OCI-LY7 (cell line): ENCODE measurements around the gene GOLGA8K. TPM values are rescaled to one million over a fixed set of nuclear protein-coding genes. Genes with fewer than 3 reads are reported as not detected.
"Not testable (repeated sequence)": the region's sequence is repeated elsewhere in the genome, so short reads cannot be mapped to it uniquely, and the experiment has no call there.

Experiments
- BruUV-seq: library from RNA; stranded (reverse); fragments of 400-500 nt; replicated peaks from 2 replicates; lab custom pipeline; 2021; lab: Mats Ljungman, UMichigan
- CTCF ChIA-PET: fragments of 300-600 bp; sonication (Branson Sonifier 250); formaldehyde crosslinking; loops from one replicate; lab custom pipeline; 2022; ENCODE audit warnings: antibody characterized with exemption; ENCODE audit not compliant: unreplicated experiment; lab: Charles Lee
- POLR2A ChIA-PET: fragments of 300-600 bp; sonication (Branson Sonifier 250); formaldehyde crosslinking; loops from one replicate; lab custom pipeline; 2022; ENCODE audit warnings: antibody characterized with exemption; lab: Charles Lee
- DNase-seq: peaks from one replicate; pipeline ENCODE4 v3.0.0-alpha.2; 2015; ENCODE audit warnings: low spot score
- H2AFZ ChIP-seq: fragments of 200-600 bp; sonication (generic), shearing (Covaris generic); 2 replicates; pipeline ENCODE4 v1.6.1; 2014; ENCODE audit warnings: mild to moderate bottlenecking, antibody characterized with exemption, low read length, moderate library complexity
- H3K27ac ChIP-seq: fragments of 200-600 bp; sonication (generic); 2 replicates; pipeline ENCODE4 v1.5.1; 2014; ENCODE audit warnings: mixed run types, low read depth, mild to moderate bottlenecking, moderate library complexity, low read length, inconsistent platforms; ENCODE audit not compliant: poor library complexity, severe bottlenecking
- H3K36me3 ChIP-seq: fragments of 200-600 bp; sonication (generic); 2 replicates; pipeline ENCODE4 v1.6.1; 2014; ENCODE audit warnings: mild to moderate bottlenecking, antibody characterized with exemption, low read length, moderate library complexity, mixed read lengths; ENCODE audit not compliant: insufficient read depth
- H3K4me1 ChIP-seq: fragments of 200-600 bp; sonication (generic); 2 replicates; pipeline ENCODE4 v1.5.1; 2014; ENCODE audit warnings: mild to moderate bottlenecking, low read length; ENCODE audit not compliant: insufficient read depth, poor library complexity, severe bottlenecking
- H3K4me2 ChIP-seq: fragments of 200-600 bp; sonication (generic); 2 replicates; pipeline ENCODE4 v1.6.1; 2014; ENCODE audit warnings: mild to moderate bottlenecking, low read length
- H3K4me3 ChIP-seq: fragments of 200-600 bp; sonication (generic); 2 replicates; pipeline ENCODE4 v1.5.1; 2014; ENCODE audit warnings: mild to moderate bottlenecking, low read depth, low read length; ENCODE audit not compliant: poor library complexity, severe bottlenecking
- H3K79me2 ChIP-seq: fragments of 200-600 bp; sonication (generic); 2 replicates; pipeline ENCODE4 v1.6.1; 2016; ENCODE audit warnings: low read depth, mild to moderate bottlenecking, low read length, moderate library complexity, mixed read lengths; ENCODE audit not compliant: insufficient read depth
- H3K9me2 ChIP-seq: fragments of 200-600 bp; sonication (generic); 2 replicates; pipeline ENCODE4 v1.6.1; 2016; ENCODE audit warnings: mild to moderate bottlenecking, low read length, mixed read lengths; ENCODE audit not compliant: insufficient read depth
- H3K9me3 ChIP-seq: fragments of 200-600 bp; sonication (generic); 2 replicates; pipeline ENCODE4 v1.6.1; 2014; ENCODE audit warnings: mild to moderate bottlenecking, mixed run types, low read length, mixed read lengths
- H4K20me1 ChIP-seq: fragments of 200-600 bp; sonication (generic); 2 replicates; pipeline ENCODE4 v1.6.1; 2014; ENCODE audit warnings: mild to moderate bottlenecking, antibody characterized with exemption, low read length, moderate library complexity, mixed read lengths; ENCODE audit not compliant: insufficient read depth
- intact Hi-C: fragments of 100-400 bp; cut with micrococcal nuclease; formaldehyde crosslinking; loops from one replicate; pipeline ENCODE4 v1.10.0; 2022; ENCODE audit not compliant: unreplicated experiment
- total RNA-seq, 2 experiments: library from RNA; depleted of rRNA in 1 of 2; stranded (reverse); fragments of >200 nt in 1 of 2; shearing (Covaris generic) in 1 of 2; gene quantifications; 2 replicates each; pipeline ENCODE4 v1.2.3, GENCODE V29; 2014 to 2022

The GOLGA8K gene
- total RNA-seq, 2 experiments from 2014 or later = not detected

- CTCF ChIA-PET = not testable (repeated sequence)
These were observed 29.4 kb downstream of the GOLGA8K start for GRCh38 chr15:32373707-32374106.

GRCh38 chr15:32372075-32372474 is 31.0 kb downstream of the GOLGA8K start:
- DNase-seq, CTCF ChIA-PET, POLR2A ChIA-PET, H3K27ac ChIP-seq, H3K9me2 ChIP-seq, H3K36me3 ChIP-seq, H3K4me1 ChIP-seq, H2AFZ ChIP-seq, H3K4me2 ChIP-seq, intact Hi-C loops, H3K79me2 ChIP-seq, H4K20me1 ChIP-seq, H3K4me3 ChIP-seq, BruUV-seq, H3K9me3 ChIP-seq: not testable (repeated sequence)

More at GRCh38 chr15:32373707-32374106, 29.4 kb downstream of the GOLGA8K start:
- H4K20me1 ChIP-seq, H2AFZ ChIP-seq, H3K27ac ChIP-seq, H3K4me1 ChIP-seq, intact Hi-C loops, H3K4me2 ChIP-seq, BruUV-seq, H3K36me3 ChIP-seq, POLR2A ChIA-PET, H3K9me2 ChIP-seq, H3K79me2 ChIP-seq, DNase-seq, H3K4me3 ChIP-seq, H3K9me3 ChIP-seq: not testable (repeated sequence)

GRCh38 chr15:32370526-32370925 is 32.6 kb downstream of the GOLGA8K start:
- BruUV-seq, H3K4me1 ChIP-seq, intact Hi-C loops, H4K20me1 ChIP-seq, CTCF ChIA-PET, H3K36me3 ChIP-seq, H2AFZ ChIP-seq, H3K9me3 ChIP-seq, H3K4me2 ChIP-seq, H3K9me2 ChIP-seq, H3K79me2 ChIP-seq, H3K4me3 ChIP-seq, H3K27ac ChIP-seq, DNase-seq, POLR2A ChIA-PET: not testable (repeated sequence)

- H3K4me2 ChIP-seq, H3K4me3 ChIP-seq, H3K36me3 ChIP-seq, DNase-seq, H3K27ac ChIP-seq, H2AFZ ChIP-seq, H3K9me3 ChIP-seq, intact Hi-C loops, POLR2A ChIA-PET, H4K20me1 ChIP-seq, H3K9me2 ChIP-seq, H3K79me2 ChIP-seq, BruUV-seq, H3K4me1 ChIP-seq, CTCF ChIA-PET: not testable (repeated sequence)
These were observed 33.0 kb downstream of the GOLGA8K start for GRCh38 chr15:32370064-32370463.

GRCh38 chr15:32366492-32366891 is 36.6 kb downstream of the GOLGA8K start:
- H3K79me2 ChIP-seq, BruUV-seq, DNase-seq, H3K9me3 ChIP-seq, CTCF ChIA-PET, H4K20me1 ChIP-seq, H3K4me1 ChIP-seq, POLR2A ChIA-PET, intact Hi-C loops, H3K9me2 ChIP-seq, H3K4me2 ChIP-seq, H3K4me3 ChIP-seq, H3K36me3 ChIP-seq, H2AFZ ChIP-seq, H3K27ac ChIP-seq: not testable (repeated sequence)

- intact Hi-C loops, H4K20me1 ChIP-seq, CTCF ChIA-PET, H2AFZ ChIP-seq, H3K9me3 ChIP-seq, H3K36me3 ChIP-seq, DNase-seq, H3K27ac ChIP-seq, H3K4me2 ChIP-seq, BruUV-seq, H3K79me2 ChIP-seq, H3K4me3 ChIP-seq, POLR2A ChIA-PET, H3K9me2 ChIP-seq, H3K4me1 ChIP-seq: not testable (repeated sequence)
These were observed 37.1 kb downstream of the GOLGA8K start for GRCh38 chr15:32365955-32366354.

GRCh38 chr15:32364944-32365343 is 38.1 kb downstream of the GOLGA8K start:
- H3K9me3 ChIP-seq, POLR2A ChIA-PET, DNase-seq, H4K20me1 ChIP-seq, intact Hi-C loops, H3K27ac ChIP-seq, H3K4me1 ChIP-seq, H2AFZ ChIP-seq, BruUV-seq, H3K4me3 ChIP-seq, CTCF ChIA-PET, H3K4me2 ChIP-seq, H3K36me3 ChIP-seq, H3K9me2 ChIP-seq, H3K79me2 ChIP-seq: not testable (repeated sequence)
